K562 (cell line): ENCODE measurements around the gene ZNRF1. TPM values are rescaled to one million over a fixed set of nuclear protein-coding genes. Genes with fewer than 3 reads are reported as not detected.

Experiments used
- ATF1 ChIP-seq, 2 experiments: fragments of 450-650 bp in 1 of 2; IDR thresholded peaks; 2 replicates each; pipeline ENCODE4 v1.6.1; 2016; ENCODE audit warnings: missing compliant biosample characterization in 1 of 2, missing genetic modification characterization in 1 of 2
- HDAC6 ChIP-seq: IDR thresholded peaks from 2 replicates; pipeline ENCODE4 v1.6.1; 2012; ENCODE audit warnings: low read depth, mild to moderate bottlenecking, control low read depth, inconsistent platforms, low read length, moderate library complexity
- MCM3 ChIP-seq: fragments of 450-650 bp; IDR thresholded peaks from 2 replicates; pipeline ENCODE4 v1.6.1; 2016
- NFE2 ChIP-seq: IDR thresholded peaks from 2 replicates; pipeline ENCODE4 v1.6.1; 2014; ENCODE audit warnings: antibody characterized with exemption, low read depth
- NR2F6 ChIP-seq: fragments of 450-650 bp; formaldehyde crosslinking; IDR thresholded peaks from 2 replicates; pipeline ENCODE4 v1.4.0; 2020; ENCODE audit warnings: mild to moderate bottlenecking
- ZNF644 ChIP-seq: fragments of 200-800 bp; sonication (Bioruptor generic); IDR thresholded peaks from 2 replicates; pipeline ENCODE4 v1.6.1; 2016; ENCODE audit warnings: low read depth, missing genetic modification characterization, missing compliant biosample characterization
- polyA plus RNA-seq, 8 experiments: library from polyadenylated mRNA; depleted of rRNA in 4 of 8; stranded (reverse) in 5 of 8; unstranded in 3 of 8; fragments of >200 nt; fragmentation: Nextera tagmentation in 2 of 8; fragmentation: Illumina TruSeq in 1 of 8; extraction: Ambion mirVana in 2 of 8; extraction: Trizol in 1 of 8; gene quantifications; 2 replicates each; pipeline versions ENCODE4 v1.2.1 to v1.2.3, GENCODE V29; 2011 to 2014; ENCODE audit warnings: inconsistent platforms in 1 of 8, missing spikeins in 1 of 8
- total RNA-seq, 7 experiments: library from RNA; depleted of rRNA in 6 of 7; stranded (reverse); fragments of >200 nt in 6 of 7; fragmentation: Illumina TruSeq in 2 of 7; extraction: Trizol in 2 of 7; gene quantifications; 2 replicates each; pipeline versions ENCODE4 v1.2.1 to v1.2.3, GENCODE V29; 2011 to 2021; ENCODE audit warnings: low replicate concordance in 1 of 7
- TF ChIP-seq, protein P1 (sequence below): fragments of 200-800 bp; sonication (Bioruptor generic); IDR thresholded peaks from 2 replicates; pipeline ENCODE4 v1.6.1; 2017; ENCODE audit warnings: missing genetic modification characterization, missing compliant biosample characterization
- TF ChIP-seq, protein P2 (sequence below): fragments of 450-650 bp; IDR thresholded peaks from 2 replicates; pipeline ENCODE4 v1.6.1; 2016; ENCODE audit warnings: mild to moderate bottlenecking, moderate library complexity
- TF ChIP-seq, protein P3 (sequence below): fragments of 250-450 bp; sonication (Bioruptor Pico); IDR thresholded peaks from 2 replicates; pipeline ENCODE4 v1.5.1; 2021; ENCODE audit warnings: mild to moderate bottlenecking
- TF ChIP-seq, protein P4 (sequence below), 2 experiments: IDR thresholded peaks; 2 replicates each; pipeline ENCODE4 v1.6.1; 2011; ENCODE audit warnings: borderline replicate concordance in 1 of 2, control low read depth in 1 of 2, low read depth in 1 of 2, low read length in 1 of 2, mild to moderate bottlenecking in 1 of 2, mixed read lengths in 1 of 2, moderate library complexity in 1 of 2; ENCODE audit not compliant: insufficient read depth in 1 of 2, insufficient read length in 1 of 2, poor library complexity in 1 of 2, severe bottlenecking in 1 of 2; ENCODE audit errors: extremely low read depth in 1 of 2

Gene ZNRF1
- total and polyA plus RNA-seq, 9 of the 15 experiments (the other 6 are each of a cell fraction or from before 2014, with no cell fraction given): 9.5 to 37.7 (median 20.0) TPM

DNA sequence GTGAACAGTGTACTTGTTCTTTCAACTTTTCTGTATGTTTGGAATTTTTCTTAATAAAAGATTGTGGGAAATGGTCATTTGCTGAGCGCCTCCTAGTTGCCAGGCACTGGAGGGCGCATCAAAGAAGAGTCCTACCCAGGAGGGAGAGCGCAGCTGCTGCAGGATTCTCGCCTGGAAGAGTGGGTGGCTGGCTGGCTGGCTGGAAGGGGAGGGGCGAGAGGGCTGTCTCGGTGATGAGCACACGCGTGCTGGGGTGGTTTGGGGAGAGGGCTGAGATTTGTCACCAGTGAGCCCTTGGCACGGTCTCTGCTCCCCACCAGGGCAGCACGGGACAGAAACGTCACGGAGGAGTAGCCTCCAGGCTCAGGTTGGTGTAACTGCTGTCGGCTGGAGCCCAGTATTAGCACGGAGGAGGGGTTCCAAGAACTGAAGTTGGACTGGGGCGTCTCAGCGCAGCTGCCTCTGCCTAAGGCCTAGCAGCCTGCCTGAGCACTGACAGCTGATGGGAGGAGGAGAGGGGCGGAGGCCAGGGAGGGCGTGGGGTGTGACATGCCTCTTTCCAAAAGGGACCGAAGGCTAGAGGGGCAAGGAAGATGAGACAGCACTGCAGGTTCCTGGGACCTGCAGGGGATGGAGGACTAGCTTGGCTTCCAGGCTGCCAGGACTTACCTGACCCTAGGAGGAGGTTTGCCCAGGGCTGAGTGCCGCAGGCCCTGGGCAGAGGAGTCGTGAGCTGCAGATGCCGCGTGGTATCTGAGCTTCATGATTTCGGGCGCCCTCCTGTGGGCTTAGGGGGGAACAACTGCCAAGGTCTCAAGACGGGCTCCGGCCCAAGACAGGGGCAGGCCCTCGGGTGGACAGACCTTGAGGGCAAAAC is 112.1 kb downstream of the ZNRF1 start (continued):
- TF ChIP-seq NFE2 (no peak), ATF1 (CRISPR knock-in tag; IDR thresholded peaks at IDR 0.05) (no peak), ATF1 (tag; IDR thresholded peaks at IDR 0.05) (peak; percentile 75), NR2F6 (CRISPR knock-in tag) (no peak), MCM3 (no peak), ZNF644 (no peak), HDAC6 (no peak)
- TF ChIP-seq, protein P1, sequence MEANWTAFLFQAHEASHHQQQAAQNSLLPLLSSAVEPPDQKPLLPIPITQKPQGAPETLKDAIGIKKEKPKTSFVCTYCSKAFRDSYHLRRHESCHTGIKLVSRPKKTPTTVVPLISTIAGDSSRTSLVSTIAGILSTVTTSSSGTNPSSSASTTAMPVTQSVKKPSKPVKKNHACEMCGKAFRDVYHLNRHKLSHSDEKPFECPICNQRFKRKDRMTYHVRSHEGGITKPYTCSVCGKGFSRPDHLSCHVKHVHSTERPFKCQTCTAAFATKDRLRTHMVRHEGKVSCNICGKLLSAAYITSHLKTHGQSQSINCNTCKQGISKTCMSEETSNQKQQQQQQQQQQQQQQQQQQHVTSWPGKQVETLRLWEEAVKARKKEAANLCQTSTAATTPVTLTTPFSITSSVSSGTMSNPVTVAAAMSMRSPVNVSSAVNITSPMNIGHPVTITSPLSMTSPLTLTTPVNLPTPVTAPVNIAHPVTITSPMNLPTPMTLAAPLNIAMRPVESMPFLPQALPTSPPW: peak; percentile 65
- TF ChIP-seq, protein P2, sequence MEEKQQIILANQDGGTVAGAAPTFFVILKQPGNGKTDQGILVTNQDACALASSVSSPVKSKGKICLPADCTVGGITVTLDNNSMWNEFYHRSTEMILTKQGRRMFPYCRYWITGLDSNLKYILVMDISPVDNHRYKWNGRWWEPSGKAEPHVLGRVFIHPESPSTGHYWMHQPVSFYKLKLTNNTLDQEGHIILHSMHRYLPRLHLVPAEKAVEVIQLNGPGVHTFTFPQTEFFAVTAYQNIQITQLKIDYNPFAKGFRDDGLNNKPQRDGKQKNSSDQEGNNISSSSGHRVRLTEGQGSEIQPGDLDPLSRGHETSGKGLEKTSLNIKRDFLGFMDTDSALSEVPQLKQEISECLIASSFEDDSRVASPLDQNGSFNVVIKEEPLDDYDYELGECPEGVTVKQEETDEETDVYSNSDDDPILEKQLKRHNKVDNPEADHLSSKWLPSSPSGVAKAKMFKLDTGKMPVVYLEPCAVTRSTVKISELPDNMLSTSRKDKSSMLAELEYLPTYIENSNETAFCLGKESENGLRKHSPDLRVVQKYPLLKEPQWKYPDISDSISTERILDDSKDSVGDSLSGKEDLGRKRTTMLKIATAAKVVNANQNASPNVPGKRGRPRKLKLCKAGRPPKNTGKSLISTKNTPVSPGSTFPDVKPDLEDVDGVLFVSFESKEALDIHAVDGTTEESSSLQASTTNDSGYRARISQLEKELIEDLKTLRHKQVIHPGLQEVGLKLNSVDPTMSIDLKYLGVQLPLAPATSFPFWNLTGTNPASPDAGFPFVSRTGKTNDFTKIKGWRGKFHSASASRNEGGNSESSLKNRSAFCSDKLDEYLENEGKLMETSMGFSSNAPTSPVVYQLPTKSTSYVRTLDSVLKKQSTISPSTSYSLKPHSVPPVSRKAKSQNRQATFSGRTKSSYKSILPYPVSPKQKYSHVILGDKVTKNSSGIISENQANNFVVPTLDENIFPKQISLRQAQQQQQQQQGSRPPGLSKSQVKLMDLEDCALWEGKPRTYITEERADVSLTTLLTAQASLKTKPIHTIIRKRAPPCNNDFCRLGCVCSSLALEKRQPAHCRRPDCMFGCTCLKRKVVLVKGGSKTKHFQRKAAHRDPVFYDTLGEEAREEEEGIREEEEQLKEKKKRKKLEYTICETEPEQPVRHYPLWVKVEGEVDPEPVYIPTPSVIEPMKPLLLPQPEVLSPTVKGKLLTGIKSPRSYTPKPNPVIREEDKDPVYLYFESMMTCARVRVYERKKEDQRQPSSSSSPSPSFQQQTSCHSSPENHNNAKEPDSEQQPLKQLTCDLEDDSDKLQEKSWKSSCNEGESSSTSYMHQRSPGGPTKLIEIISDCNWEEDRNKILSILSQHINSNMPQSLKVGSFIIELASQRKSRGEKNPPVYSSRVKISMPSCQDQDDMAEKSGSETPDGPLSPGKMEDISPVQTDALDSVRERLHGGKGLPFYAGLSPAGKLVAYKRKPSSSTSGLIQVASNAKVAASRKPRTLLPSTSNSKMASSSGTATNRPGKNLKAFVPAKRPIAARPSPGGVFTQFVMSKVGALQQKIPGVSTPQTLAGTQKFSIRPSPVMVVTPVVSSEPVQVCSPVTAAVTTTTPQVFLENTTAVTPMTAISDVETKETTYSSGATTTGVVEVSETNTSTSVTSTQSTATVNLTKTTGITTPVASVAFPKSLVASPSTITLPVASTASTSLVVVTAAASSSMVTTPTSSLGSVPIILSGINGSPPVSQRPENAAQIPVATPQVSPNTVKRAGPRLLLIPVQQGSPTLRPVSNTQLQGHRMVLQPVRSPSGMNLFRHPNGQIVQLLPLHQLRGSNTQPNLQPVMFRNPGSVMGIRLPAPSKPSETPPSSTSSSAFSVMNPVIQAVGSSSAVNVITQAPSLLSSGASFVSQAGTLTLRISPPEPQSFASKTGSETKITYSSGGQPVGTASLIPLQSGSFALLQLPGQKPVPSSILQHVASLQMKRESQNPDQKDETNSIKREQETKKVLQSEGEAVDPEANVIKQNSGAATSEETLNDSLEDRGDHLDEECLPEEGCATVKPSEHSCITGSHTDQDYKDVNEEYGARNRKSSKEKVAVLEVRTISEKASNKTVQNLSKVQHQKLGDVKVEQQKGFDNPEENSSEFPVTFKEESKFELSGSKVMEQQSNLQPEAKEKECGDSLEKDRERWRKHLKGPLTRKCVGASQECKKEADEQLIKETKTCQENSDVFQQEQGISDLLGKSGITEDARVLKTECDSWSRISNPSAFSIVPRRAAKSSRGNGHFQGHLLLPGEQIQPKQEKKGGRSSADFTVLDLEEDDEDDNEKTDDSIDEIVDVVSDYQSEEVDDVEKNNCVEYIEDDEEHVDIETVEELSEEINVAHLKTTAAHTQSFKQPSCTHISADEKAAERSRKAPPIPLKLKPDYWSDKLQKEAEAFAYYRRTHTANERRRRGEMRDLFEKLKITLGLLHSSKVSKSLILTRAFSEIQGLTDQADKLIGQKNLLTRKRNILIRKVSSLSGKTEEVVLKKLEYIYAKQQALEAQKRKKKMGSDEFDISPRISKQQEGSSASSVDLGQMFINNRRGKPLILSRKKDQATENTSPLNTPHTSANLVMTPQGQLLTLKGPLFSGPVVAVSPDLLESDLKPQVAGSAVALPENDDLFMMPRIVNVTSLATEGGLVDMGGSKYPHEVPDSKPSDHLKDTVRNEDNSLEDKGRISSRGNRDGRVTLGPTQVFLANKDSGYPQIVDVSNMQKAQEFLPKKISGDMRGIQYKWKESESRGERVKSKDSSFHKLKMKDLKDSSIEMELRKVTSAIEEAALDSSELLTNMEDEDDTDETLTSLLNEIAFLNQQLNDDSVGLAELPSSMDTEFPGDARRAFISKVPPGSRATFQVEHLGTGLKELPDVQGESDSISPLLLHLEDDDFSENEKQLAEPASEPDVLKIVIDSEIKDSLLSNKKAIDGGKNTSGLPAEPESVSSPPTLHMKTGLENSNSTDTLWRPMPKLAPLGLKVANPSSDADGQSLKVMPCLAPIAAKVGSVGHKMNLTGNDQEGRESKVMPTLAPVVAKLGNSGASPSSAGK: peak; percentile 89
- TF ChIP-seq, protein P3, sequence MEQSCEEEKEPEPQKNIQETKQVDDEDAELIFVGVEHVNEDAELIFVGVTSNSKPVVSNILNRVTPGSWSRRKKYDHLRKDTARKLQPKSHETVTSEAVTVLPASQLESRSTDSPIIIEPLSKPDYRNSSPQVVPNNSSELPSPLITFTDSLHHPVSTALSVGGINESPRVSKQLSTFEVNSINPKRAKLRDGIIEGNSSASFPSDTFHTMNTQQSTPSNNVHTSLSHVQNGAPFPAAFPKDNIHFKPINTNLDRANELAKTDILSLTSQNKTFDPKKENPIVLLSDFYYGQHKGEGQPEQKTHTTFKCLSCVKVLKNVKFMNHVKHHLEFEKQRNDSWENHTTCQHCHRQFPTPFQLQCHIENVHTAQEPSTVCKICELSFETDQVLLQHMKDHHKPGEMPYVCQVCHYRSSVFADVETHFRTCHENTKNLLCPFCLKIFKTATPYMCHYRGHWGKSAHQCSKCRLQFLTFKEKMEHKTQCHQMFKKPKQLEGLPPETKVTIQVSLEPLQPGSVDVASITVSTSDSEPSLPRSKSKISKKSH (CRISPR knock-in tag): no peak
- TF ChIP-seq, protein P4, sequence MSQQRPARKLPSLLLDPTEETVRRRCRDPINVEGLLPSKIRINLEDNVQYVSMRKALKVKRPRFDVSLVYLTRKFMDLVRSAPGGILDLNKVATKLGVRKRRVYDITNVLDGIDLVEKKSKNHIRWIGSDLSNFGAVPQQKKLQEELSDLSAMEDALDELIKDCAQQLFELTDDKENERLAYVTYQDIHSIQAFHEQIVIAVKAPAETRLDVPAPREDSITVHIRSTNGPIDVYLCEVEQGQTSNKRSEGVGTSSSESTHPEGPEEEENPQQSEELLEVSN (IDR thresholded peaks at IDR 0.05; ENCODE audit: borderline replicate concordance in 1 of 2, extremely low read depth in 1 of 2, insufficient read depth in 1 of 2, insufficient read length in 1 of 2, low read depth in 1 of 2, low read length in 1 of 2, poor library complexity in 1 of 2, severe bottlenecking in 1 of 2): peak; percentile 17 to 55
